ENCODE data around the gene NPPB. TPM values are rescaled to one million over a fixed set of nuclear protein-coding genes. Genes with fewer than 3 reads are reported as not detected.

Gene NPPB
- total RNA-seq, 1 donor from 2014 or later = not detected

GRCh38 chr1:11874624-11875023 lies 15.9 kb upstream of the NPPB start:
- Mint-ChIP-seq H3K27me3 (ENCODE audit: low read depth) (peaks cover 27% of the 10 kb centered on the region), H3K9me3 (no peaks in the 10 kb centered on the region), H3K36me3 (ENCODE audit: low read depth) (no peaks in the 10 kb centered on the region), H3K4me3 (no peak overlapping the region), H3K27ac (ENCODE audit: unreplicated experiment) (no peak overlapping the region), H3K4me1 (no peaks in the 10 kb centered on the region)
- DNase-seq (ENCODE audit: low read depth, low spot score) = no peak
- TF ChIP-seq CTCF (conservative IDR thresholded peaks at IDR 0.05) = no peak

DNA sequence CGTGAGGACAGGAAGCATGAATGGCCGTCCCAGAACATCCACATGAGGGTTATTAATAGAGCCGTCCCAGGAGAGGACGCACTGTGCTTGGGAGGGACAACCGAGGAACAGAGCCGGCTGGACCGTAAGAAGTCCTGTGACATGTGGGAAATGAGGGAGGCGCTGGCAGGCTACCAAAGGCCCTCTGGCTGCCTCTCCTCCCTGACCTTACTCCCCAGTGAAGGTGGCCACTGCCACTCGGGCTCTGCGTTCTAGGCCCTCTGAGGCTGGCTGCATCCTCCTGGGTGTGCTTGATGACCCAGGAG lies 15.5 kb upstream of the NPPB start:
- Mint-ChIP-seq H3K27ac (ENCODE audit: unreplicated experiment) (no peak overlapping the region), H3K4me3 (no peak overlapping the region), H3K36me3 (ENCODE audit: low read depth) (no peaks in the 10 kb centered on the region), H3K9me3 (no peaks in the 10 kb centered on the region), H3K4me1 (no peaks in the 10 kb centered on the region), H3K27me3 (ENCODE audit: low read depth) (peaks cover 30% of the 10 kb centered on the region)
- DNase-seq (ENCODE audit: low read depth, low spot score) = no peak
- TF ChIP-seq CTCF (conservative IDR thresholded peaks at IDR 0.05) = no peak

GRCh38 chr1:11873395-11874257 lies 14.9 kb upstream of the NPPB start:
- Mint-ChIP-seq H3K4me3 (no peak overlapping the region), H3K27ac (ENCODE audit: unreplicated experiment) (no peak overlapping the region), H3K27me3 (ENCODE audit: low read depth) (peaks cover 30% of the 10 kb centered on the region), H3K36me3 (ENCODE audit: low read depth) (no peaks in the 10 kb centered on the region), H3K4me1 (no peaks in the 10 kb centered on the region), H3K9me3 (no peaks in the 10 kb centered on the region)
- TF ChIP-seq CTCF (conservative IDR thresholded peaks at IDR 0.05) = no peak
- no peak for DNase-seq (ENCODE audit: low read depth, low spot score)

DNA sequence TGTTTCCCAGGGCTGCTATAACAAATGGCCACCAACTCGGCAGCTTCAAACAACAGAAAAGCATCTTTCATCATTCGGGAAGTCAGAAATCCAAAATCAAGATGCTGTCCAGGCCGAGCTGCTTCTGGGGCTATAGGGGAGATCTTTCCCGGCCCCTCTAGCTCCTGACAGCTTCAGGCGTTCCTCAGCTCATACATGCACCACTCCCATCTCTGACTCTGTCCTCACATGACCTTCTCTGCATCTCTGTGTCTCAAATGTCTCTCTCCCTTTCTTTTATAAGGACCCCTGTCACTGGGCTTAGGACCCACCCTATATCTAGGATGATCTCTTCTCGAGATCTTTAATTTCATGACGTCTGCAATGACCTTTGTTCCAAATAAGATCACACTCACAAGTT lies 13.8 kb upstream of the NPPB start:
- DNase-seq (ENCODE audit: low read depth, low spot score) = no peak
- no peaks in the 10 kb centered on the region for H3K4me1 Mint-ChIP-seq
- H3K27me3 Mint-ChIP-seq (ENCODE audit: low read depth) = peaks cover 38% of the 10 kb centered on the region
- no peak overlapping the region for H3K27ac Mint-ChIP-seq (ENCODE audit: unreplicated experiment)
- no peak for TF ChIP-seq CTCF (conservative IDR thresholded peaks at IDR 0.05)
- no peaks in the 10 kb centered on the region for H3K36me3 Mint-ChIP-seq (ENCODE audit: low read depth)
- no peaks in the 10 kb centered on the region for H3K9me3 Mint-ChIP-seq
- H3K4me3 Mint-ChIP-seq = no peak overlapping the region

- no peak overlapping the region for H3K4me3 Mint-ChIP-seq
- no peak overlapping the region for H3K27ac Mint-ChIP-seq (ENCODE audit: unreplicated experiment)
- H3K27me3 Mint-ChIP-seq (ENCODE audit: low read depth) = peaks cover 56% of the 10 kb centered on the region
- no peaks in the 10 kb centered on the region for H3K36me3 Mint-ChIP-seq (ENCODE audit: low read depth)
- no peak for TF ChIP-seq CTCF (conservative IDR thresholded peaks at IDR 0.05)
- no peaks in the 10 kb centered on the region for H3K9me3 Mint-ChIP-seq
- H3K4me1 Mint-ChIP-seq = no peaks in the 10 kb centered on the region
- DNase-seq (ENCODE audit: low read depth, low spot score) = no peak
Observed at GRCh38 chr1:11869650-11870207, 11.0 kb upstream of the NPPB start.

Measured in neural crest cell (in vitro differentiated cells).